Activated effector memory CD4-positive, alpha-beta T cell treated with Interleukin-2 at 50 U/mL for 16 hours (primary cell): Measurements from ENCODE around the gene CHRND.
"Not testable (repeated sequence)": the region's sequence is repeated elsewhere in the genome, so short reads cannot be mapped to it uniquely, and the experiment has no call there.

Experiments
- DNase-seq: peaks from one replicate; pipeline ENCODE4 v3.0.0-alpha.2; 2020

CHRND gene

DNA sequence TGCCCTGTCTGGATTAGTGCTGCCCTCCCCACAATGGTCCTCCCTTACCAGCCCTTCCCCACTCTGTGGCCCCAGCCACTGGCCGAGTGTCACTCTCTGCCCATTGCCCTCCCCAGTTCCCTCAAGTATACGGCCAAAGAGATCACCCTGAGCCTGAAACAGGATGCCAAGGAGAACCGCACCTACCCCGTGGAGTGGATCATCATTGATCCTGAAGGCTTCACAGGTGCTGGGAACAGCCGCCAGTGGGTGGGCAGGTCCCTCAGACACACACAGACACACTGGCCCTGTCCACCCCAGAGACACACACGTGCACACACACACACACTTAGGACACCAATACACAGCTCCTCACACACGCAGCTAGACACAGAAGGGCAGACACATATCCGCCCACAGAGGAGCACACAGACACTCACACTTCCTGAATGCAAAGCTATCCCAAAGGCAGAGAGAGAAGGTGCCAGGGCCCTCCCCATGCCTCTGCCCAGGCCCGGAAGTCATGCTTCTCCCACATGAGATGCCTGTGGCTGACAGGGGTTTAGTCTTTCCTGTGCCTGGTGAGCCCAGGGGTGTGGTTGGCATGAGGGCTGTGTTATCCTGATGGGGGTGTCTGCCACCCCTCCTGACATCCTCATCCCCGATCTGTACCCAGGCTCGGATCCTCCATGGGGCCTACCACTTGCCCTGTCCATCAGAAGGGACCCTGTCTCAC, 2.9 kb downstream of the CHRND start:
- DNase-seq = peak; percentile 8

DNA sequence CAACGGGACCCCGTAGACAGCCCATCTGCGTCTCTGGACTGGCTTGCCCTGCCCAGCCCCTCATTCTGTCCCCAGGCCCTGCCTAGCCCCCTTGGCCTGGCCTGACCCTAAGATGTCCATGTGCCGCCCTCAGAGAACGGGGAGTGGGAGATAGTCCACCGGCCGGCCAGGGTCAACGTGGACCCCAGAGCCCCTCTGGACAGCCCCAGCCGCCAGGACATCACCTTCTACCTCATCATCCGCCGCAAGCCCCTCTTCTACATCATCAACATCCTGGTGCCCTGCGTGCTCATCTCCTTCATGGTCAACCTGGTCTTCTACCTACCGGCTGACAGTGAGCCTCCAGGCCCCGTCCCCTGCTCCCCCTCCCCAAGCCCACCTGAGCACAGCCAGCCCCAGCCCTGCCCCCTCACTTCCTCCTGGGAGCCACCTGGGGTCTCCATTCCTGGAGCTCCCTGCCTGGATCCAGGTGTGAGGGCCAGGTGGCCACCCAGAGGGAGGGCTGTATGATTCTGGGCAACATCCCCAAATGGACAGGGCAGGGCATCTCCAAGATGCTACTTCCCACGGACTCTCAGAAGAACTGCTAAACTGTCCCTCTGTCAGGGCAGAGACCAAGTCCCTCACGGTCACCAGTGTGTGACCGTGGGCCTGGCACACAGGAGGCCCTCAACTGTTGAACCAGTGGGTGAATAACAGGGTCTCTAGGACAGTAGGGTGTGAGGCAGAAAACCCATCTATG, 4.0 kb downstream of the CHRND start:
- no peak for DNase-seq

DNA sequence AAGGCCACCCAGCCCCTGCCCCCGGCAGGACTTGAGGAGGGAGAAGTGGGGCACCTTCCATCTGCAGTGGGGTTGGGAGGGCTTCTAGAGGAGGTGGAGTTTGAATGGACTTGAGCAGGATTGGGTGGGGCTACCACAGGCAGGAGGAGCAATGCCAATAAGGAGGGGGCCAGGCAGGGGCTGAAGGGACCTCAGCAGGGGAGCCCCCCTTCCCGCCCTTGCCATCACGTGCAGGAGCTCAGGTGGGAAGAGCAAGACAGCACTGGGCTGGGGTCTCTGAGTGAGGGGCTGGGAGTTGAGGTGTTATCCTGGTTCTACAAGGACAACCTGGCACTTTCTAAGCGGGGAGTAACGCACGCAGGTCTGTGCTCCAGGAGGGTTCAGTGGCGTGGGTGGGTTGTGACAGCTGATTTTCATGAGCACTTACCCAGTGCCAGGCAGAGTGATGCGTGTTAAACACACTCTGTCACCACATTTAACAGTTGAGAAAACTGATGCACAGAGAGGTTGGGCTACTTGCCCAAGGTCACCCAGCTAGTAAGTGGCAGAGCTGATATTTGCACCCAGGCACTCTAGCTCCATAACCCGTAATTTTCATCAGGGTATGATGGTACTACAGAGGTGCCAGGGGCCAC, 4.8 kb downstream of the CHRND start:
- DNase-seq = no peak

DNA sequence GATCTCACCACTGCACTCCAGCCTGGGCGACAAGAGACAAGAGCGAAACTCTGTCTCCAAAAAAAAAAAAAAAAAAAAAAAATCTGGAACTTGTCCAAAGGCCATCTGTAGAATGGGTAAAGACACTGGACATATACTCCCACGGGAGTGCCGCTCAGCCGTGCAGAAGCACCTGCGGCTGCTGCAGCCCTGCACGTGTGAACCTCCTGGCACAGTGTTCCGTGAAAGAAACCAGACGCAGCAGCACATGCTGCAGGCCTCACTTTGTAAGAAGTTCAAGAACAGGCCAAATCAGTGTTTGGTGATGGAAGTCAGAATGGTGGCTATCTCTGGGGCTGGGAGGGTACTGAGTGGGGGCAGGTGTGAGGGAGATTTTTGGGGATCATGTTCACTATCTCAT, 6.5 kb downstream of the CHRND start:
- no peak for DNase-seq

DNA sequence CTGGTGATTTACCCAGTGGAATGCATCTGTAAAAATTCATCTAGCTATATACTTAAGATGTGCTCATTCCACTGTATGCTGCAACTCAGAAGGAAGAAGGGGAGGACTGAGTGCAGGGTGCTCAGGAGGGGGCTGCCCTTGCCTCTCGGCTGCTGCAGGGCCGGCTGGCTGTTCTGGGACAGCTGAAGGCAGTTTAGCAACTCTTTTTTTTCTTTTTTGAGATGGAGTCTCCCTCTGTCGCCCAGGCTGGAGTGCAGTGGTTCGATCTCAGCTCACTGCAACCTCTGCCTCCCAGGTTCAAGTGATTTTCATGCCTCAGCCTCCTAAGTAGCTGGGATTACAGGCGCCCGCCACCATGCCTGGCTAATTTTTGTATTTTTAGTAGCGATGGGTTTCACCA, 6.9 kb downstream of the CHRND start:
- DNase-seq = not testable (repeated sequence)

DNA sequence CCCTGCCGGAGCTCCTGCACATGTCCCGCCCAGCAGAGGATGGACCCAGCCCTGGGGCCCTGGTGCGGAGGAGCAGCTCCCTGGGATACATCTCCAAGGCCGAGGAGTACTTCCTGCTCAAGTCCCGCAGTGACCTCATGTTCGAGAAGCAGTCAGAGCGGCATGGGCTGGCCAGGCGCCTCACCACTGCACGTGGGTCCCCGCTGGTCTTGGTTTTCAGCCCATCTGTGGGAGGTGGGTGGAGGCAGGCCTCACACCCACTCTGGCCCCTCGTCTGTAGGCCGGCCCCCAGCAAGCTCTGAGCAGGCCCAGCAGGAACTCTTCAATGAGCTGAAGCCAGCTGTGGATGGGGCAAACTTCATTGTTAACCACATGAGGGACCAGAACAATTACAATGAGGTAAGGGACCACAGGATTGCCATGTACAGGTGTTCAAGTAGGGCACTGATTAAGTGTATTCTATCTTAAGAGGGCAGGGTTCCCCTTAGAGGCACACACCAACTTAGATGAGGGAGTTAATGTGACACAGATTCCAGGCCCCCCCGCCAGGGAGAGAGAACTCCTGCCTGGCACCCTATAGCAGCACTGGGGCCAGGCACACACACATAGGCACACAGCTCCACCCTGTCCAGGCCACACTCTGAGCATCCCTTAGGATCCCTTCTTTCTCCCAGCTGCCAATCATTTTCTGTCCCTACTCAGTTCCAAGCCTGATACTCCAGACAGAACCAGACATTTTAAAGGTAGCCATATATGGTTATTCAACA, 8.2 kb downstream of the CHRND start:
- DNase-seq = no peak

DNA sequence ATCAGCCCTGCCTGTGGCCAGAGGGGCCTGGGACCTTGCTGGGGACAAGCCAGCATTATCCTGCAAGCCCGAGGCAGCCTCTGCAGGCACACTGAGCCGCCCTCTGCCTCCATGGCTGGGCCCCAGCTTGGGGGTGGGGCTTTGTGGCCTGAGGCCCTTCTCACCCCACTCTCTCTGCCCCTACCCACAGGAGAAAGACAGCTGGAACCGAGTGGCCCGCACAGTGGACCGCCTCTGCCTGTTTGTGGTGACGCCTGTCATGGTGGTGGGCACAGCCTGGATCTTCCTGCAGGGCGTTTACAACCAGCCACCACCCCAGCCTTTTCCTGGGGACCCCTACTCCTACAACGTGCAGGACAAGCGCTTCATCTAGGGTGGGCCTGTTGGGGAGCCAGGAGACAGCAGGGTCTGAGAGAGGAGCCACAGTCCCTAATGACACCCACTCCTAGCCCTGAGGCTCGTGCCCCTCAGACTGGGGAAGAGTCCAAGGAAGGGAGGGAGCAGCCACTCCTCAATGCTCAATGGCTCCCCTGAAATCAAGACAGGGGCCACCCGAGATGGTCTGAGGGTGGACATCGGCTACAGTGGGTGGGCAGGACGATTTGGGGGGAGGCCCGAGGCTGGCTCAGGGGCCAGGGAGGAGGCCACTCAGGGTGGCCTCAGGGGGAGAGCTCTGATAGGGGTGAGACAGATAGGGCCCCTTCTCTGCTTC, 9.1 kb downstream of the CHRND start:
- no peak for DNase-seq

DNA sequence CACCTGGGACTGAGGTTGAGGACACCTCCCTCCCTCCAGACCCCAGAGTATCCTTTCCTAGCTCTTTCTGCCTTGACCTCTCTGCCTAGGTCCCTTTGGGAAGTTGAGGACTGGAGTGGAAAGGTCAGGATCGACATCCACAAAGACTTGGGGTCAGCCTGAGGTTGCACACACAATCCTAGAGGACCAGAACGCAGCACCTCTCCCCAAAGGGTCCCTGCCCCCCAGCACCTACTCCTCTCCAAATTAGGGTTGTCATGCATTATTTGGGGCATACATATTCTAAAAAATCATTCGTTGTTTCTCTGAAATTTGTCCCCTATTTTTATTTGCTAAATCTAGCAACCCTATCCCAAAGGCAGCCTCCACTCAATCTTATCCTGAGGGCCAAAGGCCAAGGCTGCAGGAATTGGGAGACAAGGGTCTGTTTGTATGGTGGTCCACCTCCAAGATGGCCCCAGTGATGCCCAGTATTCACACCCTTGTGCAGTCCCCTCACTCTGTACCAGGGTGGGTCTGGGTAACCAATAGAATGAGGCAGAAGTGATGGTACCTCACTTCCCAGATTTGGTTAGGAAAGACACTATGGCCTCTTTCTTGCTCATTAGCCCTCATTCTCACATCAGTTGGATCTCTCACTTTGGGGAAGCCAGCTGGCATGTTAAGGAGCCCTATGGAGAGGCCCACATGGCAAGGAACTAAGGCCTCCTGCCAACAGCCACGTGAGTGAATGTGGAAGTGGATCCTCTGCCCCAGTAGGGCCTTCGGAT, 10.0 kb downstream of the CHRND start:
- DNase-seq = no peak

DNA sequence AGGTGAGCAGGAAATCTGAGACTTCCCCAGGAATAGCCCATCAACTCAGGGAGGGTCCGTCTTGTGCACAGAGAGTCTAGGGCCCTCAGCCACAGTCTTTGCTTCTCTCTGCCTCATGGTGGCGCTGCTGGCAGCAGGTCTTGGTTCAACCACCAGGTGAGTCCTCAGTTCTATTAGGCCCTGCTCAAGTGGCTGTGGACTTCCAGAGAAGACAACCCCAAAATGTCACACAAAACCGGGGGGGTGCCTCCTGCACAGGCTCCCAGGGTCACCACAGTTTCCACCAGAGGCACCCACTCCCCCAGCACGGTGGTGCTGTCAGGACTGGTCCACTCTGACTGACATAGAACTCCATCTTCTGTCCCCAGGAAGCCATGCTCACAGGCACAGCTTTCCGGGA, 11.1 kb downstream of the CHRND start:
- DNase-seq = no peak

DNA sequence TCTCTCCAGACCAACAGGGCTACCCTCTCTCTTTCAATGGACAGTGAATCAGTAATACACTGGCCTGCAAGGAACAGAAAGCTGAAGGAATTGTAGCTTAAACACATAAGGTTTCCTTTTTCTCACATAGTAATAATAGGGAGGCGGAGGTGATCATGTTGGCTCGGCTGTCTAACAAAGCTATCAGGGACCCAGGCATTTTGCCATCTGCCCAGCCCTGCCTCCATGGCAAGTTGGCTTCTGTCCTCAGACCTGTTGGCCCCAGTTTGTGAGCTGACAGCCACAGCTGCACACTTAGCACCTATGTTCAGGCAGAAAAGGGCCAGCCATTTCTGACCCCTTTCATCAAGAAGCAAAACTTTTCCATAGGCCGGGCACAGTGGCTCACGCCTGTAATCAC, 11.5 kb downstream of the CHRND start:
- no peak for DNase-seq

DNA sequence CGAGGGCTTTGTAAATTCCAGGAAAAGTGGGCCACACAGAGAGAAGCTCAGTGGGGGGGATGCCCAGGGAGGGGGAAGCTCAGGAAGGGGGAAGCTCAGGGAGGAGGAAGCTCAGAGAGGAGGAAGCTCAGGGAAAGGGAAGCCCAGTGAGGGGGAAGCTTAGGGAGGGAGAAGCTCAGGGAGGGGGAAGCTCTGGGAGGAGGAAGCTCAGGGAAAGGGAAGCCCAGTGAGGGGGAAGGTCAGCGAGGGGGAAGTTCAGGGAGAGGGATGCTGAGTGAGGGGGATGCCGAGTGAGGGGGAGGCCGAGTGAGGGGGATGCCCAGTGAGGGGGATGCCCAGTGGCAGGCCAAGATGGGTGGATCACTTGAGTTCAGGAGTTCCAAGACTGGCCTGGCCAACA, 12.7 kb downstream of the CHRND start:
- DNase-seq = no peak

DNA sequence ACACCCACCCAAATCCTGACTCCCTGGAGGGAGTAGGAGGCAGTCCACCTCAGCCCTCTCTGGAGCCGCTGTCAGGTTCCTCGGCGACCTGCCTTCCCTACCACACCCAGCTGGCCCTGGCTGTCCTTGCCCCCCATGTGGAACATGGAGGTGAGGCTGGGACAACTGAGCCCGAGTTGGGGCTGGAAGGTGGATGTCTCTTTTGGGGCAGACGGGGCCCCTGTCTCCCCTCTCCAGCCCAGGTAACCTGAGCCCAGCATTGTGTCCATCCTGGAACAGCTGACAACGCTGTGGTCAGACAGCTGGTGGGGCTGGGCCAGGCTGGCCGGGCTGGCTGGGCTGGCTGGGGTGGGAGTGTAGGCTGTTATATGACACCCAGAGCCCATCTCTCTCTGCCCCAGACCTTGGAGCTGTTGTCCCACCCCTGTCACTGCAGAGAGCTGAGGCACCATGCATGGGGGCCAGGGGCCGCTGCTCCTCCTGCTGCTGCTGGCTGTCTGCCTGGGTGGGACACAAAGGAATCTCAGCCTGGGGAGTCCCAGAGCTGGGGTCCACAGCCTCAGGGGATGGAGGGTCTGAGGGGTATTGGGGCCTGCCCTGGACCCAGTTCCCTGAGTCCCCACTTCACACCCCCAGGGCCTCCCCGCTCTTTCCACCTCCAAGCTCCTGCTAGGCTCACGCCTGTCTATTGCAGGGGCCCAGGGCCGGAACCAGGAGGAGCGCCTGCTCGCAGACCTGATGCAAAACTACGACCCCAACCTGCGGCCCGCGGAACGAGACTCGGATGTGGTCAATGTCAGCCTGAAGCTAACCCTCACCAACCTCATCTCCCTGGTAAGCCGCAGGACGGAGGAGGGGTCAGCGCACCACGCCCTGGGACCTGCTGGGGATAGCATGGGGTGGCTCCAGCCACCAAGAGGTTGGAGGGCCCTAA, 13.6 kb downstream of the CHRND start, which contains the start of gene CHRNG:
CHRNG (plus strand) TSS at position 395 of the 934 bp plus-strand sequence; CDS start at position 451, 56 bp downstream.
- no peak for DNase-seq

DNA sequence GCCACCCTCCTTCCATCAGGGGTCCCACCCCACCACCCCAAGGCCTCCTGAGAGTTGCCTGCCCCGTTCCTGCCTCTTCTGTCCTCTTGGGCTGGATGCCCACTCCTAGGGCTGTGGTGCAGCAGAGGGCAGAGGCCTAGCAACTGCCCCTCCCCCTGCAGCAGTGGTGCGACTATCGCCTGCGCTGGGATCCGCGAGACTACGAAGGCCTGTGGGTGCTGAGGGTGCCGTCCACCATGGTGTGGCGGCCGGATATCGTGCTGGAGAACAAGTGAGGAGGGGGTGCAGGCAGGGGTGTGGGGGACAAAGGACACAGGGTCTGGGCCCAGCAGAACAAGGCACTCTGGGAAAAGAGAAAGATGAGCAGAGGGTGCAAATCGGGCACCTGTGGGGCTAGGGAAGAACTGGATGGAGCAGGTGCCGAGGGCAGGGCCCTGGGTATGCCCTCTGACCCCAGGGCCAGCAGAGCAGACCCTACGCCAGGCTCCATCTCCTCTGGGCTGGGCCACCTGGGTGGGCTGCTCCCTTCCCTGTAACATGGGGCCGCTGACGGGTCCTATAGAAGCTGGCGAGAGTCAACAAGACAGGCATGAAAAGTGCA, 14.6 kb downstream of the CHRND start:
- DNase-seq = no peak

DNA sequence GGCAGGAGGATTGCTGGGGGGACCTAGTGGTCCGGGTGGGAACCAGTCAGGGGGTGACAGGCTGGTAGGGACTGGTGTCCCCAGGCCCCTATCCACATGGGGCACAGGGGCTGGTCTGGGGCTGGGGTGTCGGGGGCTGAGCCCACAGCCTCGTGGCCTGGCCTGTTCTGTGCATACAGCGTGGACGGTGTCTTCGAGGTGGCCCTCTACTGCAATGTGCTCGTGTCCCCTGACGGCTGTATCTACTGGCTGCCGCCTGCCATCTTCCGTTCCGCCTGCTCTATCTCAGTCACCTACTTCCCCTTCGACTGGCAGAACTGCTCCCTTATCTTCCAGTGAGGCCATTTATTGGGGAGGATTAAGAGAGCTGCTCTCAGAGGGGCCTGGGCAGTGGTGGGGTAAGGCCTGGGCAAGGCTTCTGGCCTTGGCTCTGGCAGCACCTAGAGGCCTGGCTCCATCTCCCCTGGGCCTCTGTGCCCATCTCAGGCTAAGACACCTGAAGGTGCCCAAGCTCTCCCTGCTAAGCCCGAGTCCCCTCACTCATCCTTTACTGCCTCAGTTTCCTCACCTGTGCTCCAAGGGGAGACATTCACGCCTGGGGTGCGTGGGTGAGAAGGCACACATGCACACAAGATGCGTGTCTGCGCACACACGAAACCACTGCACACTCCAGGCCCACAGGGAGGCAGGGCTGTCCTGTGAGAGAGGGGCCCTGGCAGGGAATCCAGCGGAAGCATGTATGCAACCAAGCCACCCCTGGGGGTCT, 15.4 kb downstream of the CHRND start:
- no peak for DNase-seq

DNA sequence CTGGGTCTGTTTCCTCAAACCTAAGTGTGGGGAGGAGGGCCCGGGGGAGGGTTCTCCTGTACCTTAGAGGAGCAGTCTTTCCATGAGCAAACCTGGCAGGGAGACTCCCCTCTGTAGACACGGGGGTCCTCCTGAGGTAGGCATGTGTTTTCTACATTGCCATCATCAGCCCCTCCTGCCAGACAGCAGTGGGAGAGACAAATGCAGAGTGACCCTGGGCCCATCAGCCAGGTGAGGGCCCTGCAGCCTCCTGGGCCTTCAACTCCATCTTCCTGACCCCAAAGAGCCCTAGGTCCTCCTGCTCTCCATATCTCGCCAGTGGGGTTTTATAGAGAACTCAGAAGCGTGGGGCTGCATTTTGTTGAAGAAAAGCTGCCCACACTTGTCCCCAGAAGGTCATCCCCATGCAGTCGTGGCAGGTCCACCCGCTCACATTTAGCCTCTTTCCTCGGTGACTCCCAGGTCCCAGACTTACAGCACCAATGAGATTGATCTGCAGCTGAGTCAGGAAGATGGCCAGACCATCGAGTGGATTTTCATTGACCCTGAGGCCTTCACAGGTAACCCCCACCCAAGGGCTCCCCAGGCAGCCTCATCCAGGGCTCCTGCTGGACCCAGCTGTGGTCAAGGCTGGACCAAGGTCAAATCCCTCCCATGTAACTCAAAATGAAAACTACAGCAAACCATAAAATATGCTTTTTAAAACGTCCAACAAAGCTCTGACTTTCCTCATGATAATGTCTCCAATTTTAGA, 16.2 kb downstream of the CHRND start:
- no peak for DNase-seq

DNA sequence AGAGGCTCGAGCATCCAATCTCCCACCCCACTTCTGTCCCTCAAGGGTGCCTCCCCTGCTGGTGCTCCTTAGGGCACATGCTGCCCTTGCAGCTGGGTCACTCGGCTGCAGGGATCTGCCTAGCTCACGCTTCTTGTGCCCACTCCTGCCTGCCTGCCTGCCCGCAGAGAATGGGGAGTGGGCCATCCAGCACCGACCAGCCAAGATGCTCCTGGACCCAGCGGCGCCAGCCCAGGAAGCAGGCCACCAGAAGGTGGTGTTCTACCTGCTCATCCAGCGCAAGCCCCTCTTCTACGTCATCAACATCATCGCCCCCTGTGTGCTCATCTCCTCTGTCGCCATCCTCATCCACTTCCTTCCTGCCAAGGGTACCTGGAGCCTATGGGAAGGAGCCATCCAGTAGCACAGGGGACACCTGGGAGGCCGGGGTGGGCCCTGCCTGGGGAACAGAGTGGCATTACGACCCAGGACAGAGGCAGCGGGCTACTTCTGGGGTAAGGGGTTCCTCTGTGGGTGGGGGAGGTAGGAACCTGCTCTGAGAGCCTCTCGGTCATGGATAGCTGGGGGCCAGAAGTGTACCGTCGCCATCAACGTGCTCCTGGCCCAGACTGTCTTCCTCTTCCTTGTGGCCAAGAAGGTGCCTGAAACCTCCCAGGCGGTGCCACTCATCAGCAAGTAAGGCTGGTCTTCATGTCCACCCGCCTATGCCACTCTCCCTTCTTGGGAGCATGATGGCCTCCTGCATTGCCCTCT, 16.9 kb downstream of the CHRND start:
- DNase-seq = no peak

DNA sequence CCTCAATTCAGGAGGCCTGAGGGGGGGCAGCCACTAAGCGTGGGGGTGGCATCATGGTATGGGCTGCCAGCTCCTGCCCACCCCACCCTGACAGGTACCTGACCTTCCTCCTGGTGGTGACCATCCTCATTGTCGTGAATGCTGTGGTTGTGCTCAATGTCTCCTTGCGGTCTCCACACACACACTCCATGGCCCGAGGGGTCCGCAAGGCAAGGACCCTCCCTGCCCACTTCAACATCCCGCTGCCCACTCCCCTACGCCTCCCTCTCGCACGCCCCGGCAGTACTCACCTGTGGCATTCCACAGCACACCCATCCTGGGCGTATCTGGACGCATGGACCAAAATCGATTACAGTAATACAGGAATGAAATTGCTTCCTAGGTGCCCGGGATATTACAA, 17.5 kb downstream of the CHRND start:
- no peak for DNase-seq
